Measurements from ENCODE around the gene PIGC.

PIGC gene

GRCh38 chr1:172427191-172427590 is 16.7 kb downstream of the PIGC start:
- no peak for DNase-seq

- no peak for DNase-seq
These were observed 18.5 kb downstream of the PIGC start for GRCh38 chr1:172425339-172425738.

- DNase-seq = no peak
These were observed 20.5 kb downstream of the PIGC start for GRCh38 chr1:172423336-172423735.

GRCh38 chr1:172421974-172422604 is 21.8 kb downstream of the PIGC start:
- no peak for DNase-seq

- DNase-seq = no peak
These were observed 23.5 kb downstream of the PIGC start, which contains the start of gene C1orf105 for GRCh38 chr1:172420385-172420784. C1orf105 (plus strand) TSS chr1:172420685; CDS start chr1:172420886, 201 bp downstream.

- DNase-seq = no peak
These were observed 26.3 kb downstream of the PIGC start for GRCh38 chr1:172417557-172417956.

- DNase-seq = no peak
These were observed 27.3 kb downstream of the PIGC start for GRCh38 chr1:172416496-172417035.

- DNase-seq = no peak
These were observed 29.5 kb downstream of the PIGC start for GRCh38 chr1:172414331-172414730.

GRCh38 chr1:172411791-172412338 is 32.0 kb downstream of the PIGC start:
- no peak for DNase-seq

GRCh38 chr1:172410027-172410426 is 33.8 kb downstream of the PIGC start:
- no peak for DNase-seq

- no peak for DNase-seq
These were observed 34.9 kb downstream of the PIGC start for GRCh38 chr1:172408958-172409357.

- DNase-seq = no peak
These were observed 36.9 kb downstream of the PIGC start for GRCh38 chr1:172406968-172407367.

- no peak for DNase-seq
These were observed 38.0 kb downstream of the PIGC start for GRCh38 chr1:172405912-172406311.

GRCh38 chr1:172404121-172404520 is 39.7 kb downstream of the PIGC start:
- no peak for DNase-seq

GRCh38 chr1:172402878-172403569 is 40.8 kb downstream of the PIGC start:
- no peak for DNase-seq

GRCh38 chr1:172401892-172402291 is 42.0 kb downstream of the PIGC start:
- peak; percentile 26 for DNase-seq

GRCh38 chr1:172401477-172401876 is 42.4 kb downstream of the PIGC start:
- no peak for DNase-seq

GRCh38 chr1:172400722-172401105 is 43.2 kb downstream of the PIGC start:
- no peak for DNase-seq

GRCh38 chr1:172399756-172400721 is 43.8 kb downstream of the PIGC start:
- no peak for DNase-seq

GRCh38 chr1:172398970-172399755 is 44.7 kb downstream of the PIGC start:
- DNase-seq = peak; percentile 19

GRCh38 chr1:172398193-172398592 is 45.7 kb downstream of the PIGC start:
- no peak for DNase-seq

GRCh38 chr1:172397633-172398032 is 46.2 kb downstream of the PIGC start:
- no peak for DNase-seq

Measured in stimulated activated CD4-positive, alpha-beta T cell treated with anti-CD3 and anti-CD28 coated beads, Interleukin-15, amount 100 ng/mL, for 24 hours (primary cell).